Epithelial cell of proximal tubule (primary cell): Measurements from ENCODE around the gene EML6. TPM values are rescaled to one million over a fixed set of nuclear protein-coding genes. Genes with fewer than 3 reads are reported as not detected.
"Not testable (repeated sequence)": the region's sequence is repeated elsewhere in the genome, so short reads cannot be mapped to it uniquely, and the experiment has no call there.

ENCODE experiments used
- DNase-seq: peaks from one replicate; pipeline ENCODE4 v3.0.0-alpha.2; 2011; ENCODE audit warnings: low read depth
- H3K4me3 ChIP-seq: 2 replicates; pipeline ENCODE4 v1.5.1; 2011; ENCODE audit warnings: low read depth, mild to moderate bottlenecking, low read length
- total RNA-seq: library from RNA; depleted of rRNA; stranded (reverse); fragments of >200 nt; gene quantifications from 2 replicates; pipeline ENCODE4 v1.2.3, GENCODE V29; 2015
- TF ChIP-seq, protein P1 (sequence below): conservative IDR thresholded peaks from 2 replicates; pipeline ENCODE4 v1.5.1; 2012; ENCODE audit warnings: low read depth, mild to moderate bottlenecking, low read length

Gene EML6
- total RNA-seq, 1 donor from 2014 or later, result 3.7 TPM

DNA sequence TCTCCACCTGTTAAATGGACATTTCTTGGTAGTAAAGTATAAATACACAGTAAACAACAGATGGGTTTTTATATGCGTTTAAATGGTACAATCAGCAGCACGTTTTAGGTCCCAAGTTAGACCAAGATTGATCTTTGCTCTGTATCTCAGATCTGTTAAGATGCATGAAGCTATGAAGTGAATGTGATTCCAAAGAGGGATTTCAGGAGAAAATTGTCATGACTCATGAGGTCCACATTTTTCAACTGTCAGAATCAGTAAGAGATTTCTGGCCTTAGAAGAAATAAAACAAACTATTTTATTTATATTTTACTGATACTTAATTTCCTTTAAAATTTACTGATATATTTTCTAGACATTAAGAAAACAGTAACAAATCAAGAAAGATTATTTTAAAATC lies 142.7 kb downstream of the EML6 start:
- no peak overlapping the region for H3K4me3 ChIP-seq
- TF ChIP-seq, protein P1, sequence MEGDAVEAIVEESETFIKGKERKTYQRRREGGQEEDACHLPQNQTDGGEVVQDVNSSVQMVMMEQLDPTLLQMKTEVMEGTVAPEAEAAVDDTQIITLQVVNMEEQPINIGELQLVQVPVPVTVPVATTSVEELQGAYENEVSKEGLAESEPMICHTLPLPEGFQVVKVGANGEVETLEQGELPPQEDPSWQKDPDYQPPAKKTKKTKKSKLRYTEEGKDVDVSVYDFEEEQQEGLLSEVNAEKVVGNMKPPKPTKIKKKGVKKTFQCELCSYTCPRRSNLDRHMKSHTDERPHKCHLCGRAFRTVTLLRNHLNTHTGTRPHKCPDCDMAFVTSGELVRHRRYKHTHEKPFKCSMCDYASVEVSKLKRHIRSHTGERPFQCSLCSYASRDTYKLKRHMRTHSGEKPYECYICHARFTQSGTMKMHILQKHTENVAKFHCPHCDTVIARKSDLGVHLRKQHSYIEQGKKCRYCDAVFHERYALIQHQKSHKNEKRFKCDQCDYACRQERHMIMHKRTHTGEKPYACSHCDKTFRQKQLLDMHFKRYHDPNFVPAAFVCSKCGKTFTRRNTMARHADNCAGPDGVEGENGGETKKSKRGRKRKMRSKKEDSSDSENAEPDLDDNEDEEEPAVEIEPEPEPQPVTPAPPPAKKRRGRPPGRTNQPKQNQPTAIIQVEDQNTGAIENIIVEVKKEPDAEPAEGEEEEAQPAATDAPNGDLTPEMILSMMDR, result no peak
- no peak for DNase-seq

DNA sequence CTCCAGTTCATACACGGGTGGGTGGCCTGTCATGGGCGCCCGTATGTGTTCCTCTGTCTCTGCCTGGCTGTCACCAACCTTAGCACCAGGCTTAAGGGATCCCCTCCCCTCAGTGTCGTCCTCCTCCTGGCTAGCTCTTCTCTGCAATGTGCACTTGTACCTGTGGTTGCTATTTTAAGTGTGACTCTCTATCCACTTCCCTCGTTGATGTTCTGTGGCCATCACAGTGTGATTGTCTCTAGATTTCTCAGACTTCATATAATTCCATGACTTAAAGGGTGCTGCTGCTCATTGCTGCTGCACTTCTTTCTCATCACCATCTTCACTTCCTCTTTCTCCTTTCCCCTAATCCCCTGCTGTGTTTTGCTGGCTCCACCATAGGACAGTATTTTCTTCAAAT lies 143.4 kb downstream of the EML6 start:
- no peak for DNase-seq
- TF ChIP-seq, protein P1, result no peak
- no peak overlapping the region for H3K4me3 ChIP-seq

DNA sequence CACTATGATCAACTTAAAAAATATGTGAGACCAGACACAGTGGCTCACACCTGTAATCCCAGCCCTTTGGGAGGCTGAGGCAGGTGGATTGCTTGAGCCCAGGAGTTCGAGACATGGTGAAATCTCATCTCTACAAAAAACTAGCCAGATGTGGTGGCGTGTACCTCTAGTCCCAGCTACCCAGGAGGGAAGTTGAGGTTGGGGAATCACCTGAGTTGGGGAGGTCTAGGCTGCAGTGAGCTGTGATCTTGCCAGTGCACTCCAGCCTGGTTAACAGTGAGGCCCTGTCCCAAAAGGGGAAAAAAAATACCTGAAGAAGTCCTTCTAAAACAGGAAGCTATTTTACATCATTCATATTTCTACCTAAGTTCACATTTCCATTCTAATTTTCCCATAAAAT lies 144.0 kb downstream of the EML6 start:
- H3K4me3 ChIP-seq, result no peak overlapping the region
- no peak for DNase-seq
- TF ChIP-seq, protein P1, result no peak

GRCh38 chr2:54871457-54872107 lies 148.1 kb downstream of the EML6 start:
- TF ChIP-seq, protein P1, result no peak
- no peak for DNase-seq
- no peak overlapping the region for H3K4me3 ChIP-seq

GRCh38 chr2:54872780-54873179 lies 149.3 kb downstream of the EML6 start:
- no peak overlapping the region for H3K4me3 ChIP-seq
- TF ChIP-seq, protein P1, result no peak
- DNase-seq, result no peak

DNA sequence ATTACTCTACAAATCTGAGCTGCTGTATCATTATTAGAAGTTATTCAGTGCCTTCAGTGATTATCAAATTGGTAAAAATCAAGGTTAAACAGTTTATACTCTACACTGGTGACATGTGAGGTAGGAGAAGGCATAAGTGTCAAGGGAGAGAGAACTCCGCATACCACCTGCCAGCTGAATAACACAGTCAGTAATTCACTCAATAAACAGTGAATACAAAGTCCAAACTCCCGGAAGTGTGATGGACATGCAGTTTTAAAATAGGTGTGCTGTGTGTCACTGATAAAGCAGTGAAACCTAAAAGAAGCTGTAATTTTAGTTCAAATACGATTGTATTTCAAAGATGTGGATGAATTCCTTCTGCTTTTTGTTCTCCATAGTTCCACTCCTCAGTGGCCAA lies 149.8 kb downstream of the EML6 start:
- H3K4me3 ChIP-seq, DNase-seq: not testable (repeated sequence)

DNA sequence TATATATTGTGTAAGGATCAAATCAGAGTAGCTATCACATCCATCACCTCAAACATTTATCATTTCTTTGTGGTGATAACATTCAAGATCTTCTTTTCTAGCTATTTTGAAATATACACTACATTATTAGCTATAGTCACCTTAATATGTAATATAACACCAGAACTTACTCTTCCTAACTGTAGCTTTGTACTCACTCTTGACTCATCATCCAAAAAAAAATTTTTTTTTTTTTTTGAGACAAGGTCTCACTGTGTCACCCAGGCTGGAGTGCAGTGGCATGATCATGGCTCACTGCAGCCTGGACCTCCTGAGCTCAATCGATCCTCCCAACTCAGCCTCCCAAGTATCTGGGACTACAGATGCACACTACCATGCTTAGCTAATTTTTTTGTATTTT lies 153.3 kb downstream of the EML6 start:
- TF ChIP-seq, protein P1, result no peak
- no peak for DNase-seq

More for the DNA sequence above, 153.3 kb downstream of the EML6 start:
- no peak overlapping the region for H3K4me3 ChIP-seq
